ENCODE results near the gene DNMT3B.

GRCh38 chr20:32764005-32764960 lies 2.1 kb downstream of the DNMT3B start:
- TF ChIP-seq EZH2 (IDR thresholded peaks at IDR 0.05; ENCODE audit: borderline replicate concordance, low read depth, low read length, severe bottlenecking), result no peak
- TF ChIP-seq CTCF (IDR thresholded peaks at IDR 0.05; ENCODE audit: borderline replicate concordance, extremely low read depth, low read length, poor library complexity, severe bottlenecking), result no peak

Measured in DND-41 (cell line).